NCI-H2107 (cell line): Measurements from ENCODE around the gene TBX18.

Experiments
- DNase-seq: peaks from one replicate; lab custom pipeline; 2025; lab: John Stamatoyannopoulos, UW

TBX18 gene

DNA sequence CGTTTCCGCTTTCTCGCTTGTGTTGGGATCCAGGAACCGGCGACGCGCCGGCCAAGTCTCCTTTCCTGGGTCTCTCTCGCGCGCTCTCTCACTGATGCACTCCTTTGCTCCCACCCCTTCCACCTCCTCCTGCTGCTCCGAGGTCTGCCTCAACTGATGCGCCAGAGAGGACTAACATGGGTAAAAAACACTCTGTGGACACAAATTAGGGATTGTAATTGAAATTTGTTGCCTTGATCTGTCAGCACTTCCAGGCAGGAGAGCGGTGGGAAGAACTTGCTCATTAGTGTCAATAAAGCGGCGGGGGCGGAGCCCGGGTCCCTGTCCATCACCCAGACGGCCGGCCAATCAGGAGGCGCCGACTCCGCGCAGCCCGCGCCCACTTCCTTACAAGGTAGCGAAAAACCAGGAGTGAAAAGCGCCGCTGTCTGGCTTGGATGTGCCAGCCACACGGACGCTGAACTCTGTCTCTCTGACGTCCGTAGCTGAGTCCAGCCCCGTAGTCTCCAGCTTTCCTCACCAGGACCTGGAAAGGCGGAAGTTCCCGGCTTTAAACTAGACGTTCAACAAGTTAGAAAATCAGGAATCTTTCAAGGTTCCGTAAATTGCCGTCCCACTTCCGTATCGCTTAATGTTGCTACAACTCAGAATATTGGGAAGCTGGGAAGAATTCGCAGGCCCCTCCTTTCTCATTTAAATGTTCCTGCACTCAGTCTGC, at the start of gene TBX18:
TBX18 (minus strand) TSS at position 267 of the 718 bp plus-strand sequence. CDS start 417 bp downstream, outside the sequence.
- no peak for DNase-seq

GRCh38 chr6:84811351-84811750, 47.0 kb upstream of the TBX18 start:
- no peak for DNase-seq

DNA sequence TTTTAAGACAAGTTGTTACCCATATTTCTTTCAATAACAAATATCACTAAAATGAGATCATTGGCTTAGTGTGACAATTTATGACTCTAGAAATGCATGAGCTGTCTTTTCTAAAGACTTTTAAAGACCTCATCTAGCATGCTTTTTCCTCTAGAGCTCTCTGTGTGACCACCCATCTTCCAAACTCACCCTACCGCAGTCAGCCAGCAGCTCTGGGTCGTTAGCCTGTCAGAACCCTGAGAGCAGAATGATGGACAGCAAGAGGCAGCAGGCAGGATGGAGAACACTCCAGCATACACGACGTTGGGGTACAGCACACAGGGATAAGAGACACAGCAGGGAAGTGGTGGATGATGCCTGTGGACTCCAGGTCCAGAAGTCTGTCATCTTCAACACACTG, 45.1 kb upstream of the TBX18 start:
- no peak for DNase-seq

- no peak for DNase-seq
Observed at GRCh38 chr6:84808491-84809061, 44.2 kb upstream of the TBX18 start.

DNA sequence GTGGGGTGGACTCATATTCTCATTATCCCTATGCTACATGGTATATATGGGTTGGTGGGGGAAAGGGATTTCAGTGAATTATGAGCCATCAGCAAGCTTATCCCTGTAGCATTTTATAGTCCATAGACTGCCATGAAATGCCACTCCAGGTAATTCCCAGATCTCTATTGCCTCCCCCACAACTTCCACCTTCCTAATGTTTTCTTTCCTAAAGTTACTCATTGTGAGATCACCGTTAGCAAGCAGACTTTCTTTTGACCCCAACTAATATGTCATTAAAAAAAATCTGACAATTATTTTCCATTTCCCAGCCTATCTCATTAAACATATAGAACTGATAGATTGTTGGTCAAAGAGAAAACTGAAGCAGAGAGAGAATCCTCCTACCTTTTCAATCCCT, 40.7 kb upstream of the TBX18 start:
- no peak for DNase-seq

- DNase-seq = no peak
Observed at GRCh38 chr6:84804720-84805119, 40.3 kb upstream of the TBX18 start.

DNA sequence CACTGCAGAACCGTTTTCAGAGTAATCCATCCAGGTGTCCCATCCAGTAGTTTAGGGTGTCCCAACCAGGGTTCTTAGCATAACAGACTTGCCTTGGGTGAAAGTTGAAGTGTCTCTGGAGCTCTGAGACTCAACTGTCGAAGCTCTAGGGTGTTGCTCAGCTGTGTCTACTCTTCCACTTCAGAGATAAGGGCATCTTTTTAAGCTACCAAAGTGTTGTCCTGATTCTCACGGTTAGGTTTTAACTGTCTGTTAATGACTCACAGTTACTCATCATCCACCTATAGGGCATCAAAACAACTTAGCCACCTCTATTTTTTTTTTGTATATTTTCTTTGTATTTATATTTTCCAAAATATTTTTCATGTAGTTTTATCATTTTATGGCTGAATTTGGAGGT, 36.9 kb upstream of the TBX18 start:
- no peak for DNase-seq

GRCh38 chr6:84798257-84798656, 33.9 kb upstream of the TBX18 start:
- DNase-seq = no peak

- DNase-seq = no peak
Observed at GRCh38 chr6:84796343-84796742, 31.9 kb upstream of the TBX18 start.

GRCh38 chr6:84791927-84792326, 27.5 kb upstream of the TBX18 start:
- no peak for DNase-seq

GRCh38 chr6:84791233-84791632, 26.8 kb upstream of the TBX18 start:
- DNase-seq = no peak

GRCh38 chr6:84789170-84789569, 24.8 kb upstream of the TBX18 start:
- DNase-seq = no peak

- DNase-seq = no peak
Observed at GRCh38 chr6:84788689-84789088, 24.3 kb upstream of the TBX18 start.

DNA sequence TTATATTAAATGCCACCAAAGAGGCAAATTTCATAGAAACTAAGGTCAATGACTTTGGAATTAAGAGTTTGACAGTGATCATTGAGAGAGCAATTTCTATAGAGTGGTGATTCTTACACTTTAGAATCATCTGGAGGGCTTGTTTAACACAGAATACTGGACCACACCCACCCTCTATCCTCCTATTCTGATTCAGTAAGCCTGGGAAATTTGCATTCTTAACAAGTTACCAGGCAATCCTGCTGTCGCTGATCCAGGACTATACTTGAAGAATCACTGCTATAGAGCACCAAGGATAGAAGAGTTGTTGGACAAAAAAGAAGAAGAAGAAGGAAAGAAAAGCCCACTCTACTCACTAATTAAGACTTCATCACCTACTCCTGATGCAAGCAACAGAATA, 21.3 kb upstream of the TBX18 start:
- DNase-seq = no peak

GRCh38 chr6:84779917-84780316, 15.5 kb upstream of the TBX18 start:
- no peak for DNase-seq

DNA sequence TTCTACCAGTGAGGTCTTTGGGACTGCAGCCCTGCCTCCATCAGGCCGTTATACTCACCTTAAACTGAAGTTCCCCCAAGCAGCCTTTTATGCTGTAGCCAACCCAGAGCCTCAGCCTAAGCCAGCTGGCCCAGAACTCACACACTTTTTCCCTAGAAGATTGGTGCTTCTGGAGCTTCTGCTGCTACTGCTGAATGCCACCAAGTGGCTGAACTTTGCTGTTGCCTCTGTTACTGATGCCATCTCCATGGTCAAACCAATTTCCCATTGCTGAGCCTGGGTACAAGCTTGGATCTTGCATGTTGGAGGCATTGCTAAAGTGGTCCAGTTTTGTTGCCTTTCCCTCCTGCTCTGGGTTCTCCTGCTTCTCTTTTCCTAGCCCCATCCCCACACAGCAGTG, 15.0 kb upstream of the TBX18 start:
- no peak for DNase-seq

GRCh38 chr6:84777888-84778287, 13.5 kb upstream of the TBX18 start:
- DNase-seq = no peak

DNA sequence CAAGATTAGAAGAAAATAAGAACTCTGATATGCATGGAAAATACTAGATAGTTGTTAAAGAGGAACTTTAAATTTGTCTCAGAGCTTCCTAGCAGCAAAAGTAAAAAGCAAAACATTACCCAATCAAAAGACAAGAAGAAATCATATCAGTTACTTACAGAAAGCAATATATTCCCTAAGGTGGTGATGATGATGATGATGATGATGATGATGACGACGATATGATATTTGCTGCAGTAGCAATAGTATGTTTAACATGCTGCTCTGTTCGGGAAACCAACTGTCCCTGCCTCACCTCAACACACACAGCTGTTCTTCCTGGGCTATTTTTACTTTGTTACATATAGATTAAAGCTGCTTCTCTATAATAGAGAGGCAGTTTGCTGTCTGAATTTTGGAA, 12.0 kb upstream of the TBX18 start:
- DNase-seq = no peak

DNA sequence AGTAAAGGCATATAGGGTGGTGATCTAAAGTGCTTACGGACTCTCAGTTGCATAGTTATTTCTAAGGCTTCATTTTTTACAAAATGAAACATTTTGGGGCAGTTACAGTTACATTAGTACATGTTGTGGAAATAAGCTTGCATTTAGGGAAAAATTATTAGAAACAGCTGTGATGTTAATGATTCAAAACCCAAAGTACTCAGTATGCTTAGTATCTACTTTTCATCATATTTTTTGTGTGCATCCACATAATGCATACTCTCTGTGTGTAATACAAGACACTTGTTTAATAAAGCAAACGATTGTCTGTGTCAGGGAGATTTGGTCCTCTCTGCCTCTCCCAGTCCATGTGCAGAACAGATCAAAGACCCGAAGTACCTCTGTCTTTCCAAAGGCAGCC, 11.4 kb upstream of the TBX18 start:
- DNase-seq = no peak

GRCh38 chr6:84774985-84775284, 10.5 kb upstream of the TBX18 start:
- no peak for DNase-seq

GRCh38 chr6:84774157-84774984, 10.0 kb upstream of the TBX18 start:
- no peak for DNase-seq

GRCh38 chr6:84773431-84774156, 9.2 kb upstream of the TBX18 start:
- DNase-seq = no peak

- no peak for DNase-seq
Observed at GRCh38 chr6:84773133-84773430, 8.7 kb upstream of the TBX18 start.
